Sigmoid colon (tissue), 4 donors: ENCODE measurements around the gene SUGP2.

Experiments used
- CTCF ChIP-seq, 4 experiments: fragments of 450-650 bp in 3 of 4; fragments of 200-600 bp in 1 of 4; IDR thresholded peaks; one replicate each; pipeline ENCODE4 v1.5.1; 2016 to 2019; ENCODE audit warnings: antibody characterized with exemption in 4 of 4, mild to moderate bottlenecking in 3 of 4, moderate library complexity in 2 of 4
- EP300 ChIP-seq, 4 donors: sonication (generic); formaldehyde crosslinking; IDR thresholded peaks; one replicate each; pipeline ENCODE4 v1.6.1; 2017; ENCODE audit warnings: antibody characterized with exemption in 4 of 4
- POLR2AphosphoS5 ChIP-seq, 4 donors: sonication (generic); formaldehyde crosslinking; IDR thresholded peaks; one replicate each; pipeline ENCODE4 v1.6.1; 2017; ENCODE audit warnings: antibody characterized with exemption in 4 of 4

DNA sequence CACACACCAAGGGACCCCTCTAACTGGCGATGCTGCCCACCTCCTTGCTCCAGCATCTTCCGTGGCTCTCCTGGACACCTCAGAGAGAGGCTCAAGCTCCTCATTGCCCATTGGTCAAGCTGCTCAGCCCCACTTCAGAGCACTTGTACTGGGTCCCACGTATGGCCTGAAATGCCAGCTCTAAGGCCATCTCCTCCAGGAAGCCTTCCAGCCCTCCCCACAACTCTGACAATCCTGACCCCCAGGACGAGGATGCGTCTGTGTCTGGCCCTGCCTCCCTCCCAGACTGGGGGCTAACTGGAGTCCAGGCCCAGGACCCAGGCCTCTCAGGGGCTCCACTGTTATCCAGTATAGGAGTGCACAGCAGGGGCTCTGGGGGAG, 84.4 kb downstream of the SUGP2 start:
- TF ChIP-seq CTCF (IDR thresholded peaks at IDR 0.05) (no peak), POLR2AphosphoS5 (IDR thresholded peaks at IDR 0.05) (no peak), EP300 (IDR thresholded peaks at IDR 0.05) (no peak)
